T-helper 2 cell treated with Interferon-gamma antibody and Interleukin-4, amounts not matched to agents 100 ng/mL and 5 ng/mL, for 36 hours (primary cell): ENCODE measurements around the gene GABARAP. TPM values are rescaled to one million over a fixed set of nuclear protein-coding genes. Genes with fewer than 3 reads are reported as not detected.

Experiments used
- total RNA-seq: library from RNA; stranded (reverse); gene quantifications from 2 replicates; pipeline ENCODE4 v1.2.3, GENCODE V29; 2022

GABARAP gene
- total RNA-seq, 1 donor from 2014 or later: 242 TPM

Other genes starting within 250 kb of the GABARAP start
- gene ALOX12, start 246.4 kb downstream of the GABARAP start, total RNA-seq: not detected in 2 replicates
- 138 and 139 TPM in 2 replicates for gene RNASEK, start 229.8 kb downstream of the GABARAP start, total RNA-seq
- 0.36 and 0.39 TPM in 2 replicates for gene BCL6B, start 219.4 kb downstream of the GABARAP start, total RNA-seq
- gene SLC16A13, start 206.4 kb downstream of the GABARAP start, total RNA-seq: 19.5 and 19.9 TPM in 2 replicates
- 0.09 TPM in 2 replicates for gene SLC16A11, start 198.4 kb downstream of the GABARAP start, total RNA-seq
- gene CLEC10A, start 162.2 kb downstream of the GABARAP start, total RNA-seq: not detected in 2 replicates
- gene ASGR2, start 127.6 kb downstream of the GABARAP start, total RNA-seq: not detected in 2 replicates
- gene ASGR1, start 63.1 kb downstream of the GABARAP start, total RNA-seq: 0.91 and 1.8 TPM in 2 replicates
- 9.1 and 9.6 TPM in 2 replicates for gene DLG4, start 22.6 kb downstream of the GABARAP start, total RNA-seq
- gene ACADVL, start 22.5 kb downstream of the GABARAP start, total RNA-seq: 340 and 346 TPM in 2 replicates
- 46.4 and 51.1 TPM in 2 replicates for gene DVL2, start 7.9 kb downstream of the GABARAP start, total RNA-seq
- gene PHF23, start 3.0 kb downstream of the GABARAP start, total RNA-seq: 53.4 and 55.1 TPM in 2 replicates
- 170 and 179 TPM in 2 replicates for gene CTDNEP1, start 9.3 kb upstream of the GABARAP start, total RNA-seq
- 56.5 and 57.8 TPM in 2 replicates for gene ELP5, start 9.8 kb upstream of the GABARAP start, total RNA-seq
- 0.32 and 0.39 TPM in 2 replicates for gene CLDN7, start 20.0 kb upstream of the GABARAP start, total RNA-seq
- 0.07 TPM in 1 of 2 replicates, not detected in the other for gene SLC2A4, start 39.3 kb upstream of the GABARAP start, total RNA-seq
- 1.3 and 1.4 TPM in 2 replicates for gene YBX2, start 52.2 kb upstream of the GABARAP start, total RNA-seq
- 709 TPM in 2 replicates for gene EIF5A, start 65.2 kb upstream of the GABARAP start, total RNA-seq
- 78.5 and 83.2 TPM in 2 replicates for gene GPS2, start 72.9 kb upstream of the GABARAP start, total RNA-seq
- gene NEURL4, start 86.9 kb upstream of the GABARAP start, total RNA-seq: 38.5 and 44.1 TPM in 2 replicates
- gene ACAP1, start 94.1 kb upstream of the GABARAP start, total RNA-seq: 580 and 590 TPM in 2 replicates
- 8.2 TPM in 2 replicates for gene KCTD11, start 109.7 kb upstream of the GABARAP start, total RNA-seq
- gene TMEM95, start 112.7 kb upstream of the GABARAP start, total RNA-seq: not detected in 2 replicates
- gene TNK1, start 138.6 kb upstream of the GABARAP start, total RNA-seq: 1.2 and 1.4 TPM in 2 replicates
- 141 and 147 TPM in 2 replicates for gene PLSCR3, start 152.1 kb upstream of the GABARAP start, total RNA-seq
- gene TMEM256, start 161.6 kb upstream of the GABARAP start, total RNA-seq: 54.3 and 56.3 TPM in 2 replicates
- 1.2 TPM in 2 replicates for gene NLGN2, start 165.4 kb upstream of the GABARAP start, total RNA-seq
- not detected in 2 replicates for gene SPEM1, start 177.9 kb upstream of the GABARAP start, total RNA-seq
- not detected in 2 replicates for gene SPEM2, start 183.2 kb upstream of the GABARAP start, total RNA-seq
- not detected in 2 replicates for gene SPEM3, start 186.4 kb upstream of the GABARAP start, total RNA-seq
- 14.4 TPM in 2 replicates for gene TMEM102, start 193.0 kb upstream of the GABARAP start, total RNA-seq
- 5.6 and 5.8 TPM in 2 replicates for gene FGF11, start 197.1 kb upstream of the GABARAP start, total RNA-seq
- gene CHRNB1, start 202.6 kb upstream of the GABARAP start, total RNA-seq: 11.0 and 11.4 TPM in 2 replicates
- gene ZBTB4, start 237.2 kb upstream of the GABARAP start, total RNA-seq: 21.6 and 22.3 TPM in 2 replicates
- not detected in 2 replicates for gene SLC35G6, start 239.0 kb upstream of the GABARAP start, total RNA-seq
- 192 and 200 TPM in 2 replicates for gene POLR2A, start 241.9 kb upstream of the GABARAP start, total RNA-seq